ENCODE data around the gene KIAA1328. TPM values are rescaled to one million over a fixed set of nuclear protein-coding genes. Genes with fewer than 3 reads are reported as not detected.

The KIAA1328 gene
- total and polyA plus RNA-seq, 4 donors: 2.8 to 48.1 (median 7.0) TPM

DNA sequence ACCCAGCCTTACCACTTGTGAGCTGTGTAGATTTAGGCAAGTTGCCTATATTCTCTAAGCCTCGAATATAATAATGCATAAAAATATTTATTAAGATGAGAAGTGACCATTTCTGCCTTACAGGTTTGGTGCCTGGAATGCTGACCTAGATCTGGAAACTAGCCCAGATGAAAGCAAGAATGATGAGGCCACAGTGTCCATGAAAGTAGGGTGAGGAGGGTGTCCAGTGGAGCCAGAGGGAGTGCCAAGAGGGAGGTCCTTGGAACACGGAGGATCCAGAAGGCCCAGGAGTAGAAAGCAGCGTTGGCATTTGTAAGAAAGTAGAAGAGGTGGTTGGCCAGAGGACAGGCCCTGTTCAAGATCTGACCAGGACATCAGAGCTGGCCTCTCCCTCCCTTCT is 402.3 kb downstream of the KIAA1328 start:
- no peak overlapping the region for H3K4me3 ChIP-seq
- H3K36me3 ChIP-seq (ENCODE audit: control insufficient read depth in 4 of 4, insufficient read depth in 4 of 4, low read length in 4 of 4): peaks cover 0 to 3% (median 0%) of the 10 kb centered on the region in 4 donors
- ATAC-seq (ENCODE audit: insufficient read depth, low FRiP score) (no peak), DNase-seq (no peak)
- H3K9me3 ChIP-seq (ENCODE audit: control insufficient read depth in 4 of 4, insufficient read depth in 3 of 4, low read length in 3 of 4): no peaks in the 10 kb centered on the region
- TF ChIP-seq, protein P1, sequence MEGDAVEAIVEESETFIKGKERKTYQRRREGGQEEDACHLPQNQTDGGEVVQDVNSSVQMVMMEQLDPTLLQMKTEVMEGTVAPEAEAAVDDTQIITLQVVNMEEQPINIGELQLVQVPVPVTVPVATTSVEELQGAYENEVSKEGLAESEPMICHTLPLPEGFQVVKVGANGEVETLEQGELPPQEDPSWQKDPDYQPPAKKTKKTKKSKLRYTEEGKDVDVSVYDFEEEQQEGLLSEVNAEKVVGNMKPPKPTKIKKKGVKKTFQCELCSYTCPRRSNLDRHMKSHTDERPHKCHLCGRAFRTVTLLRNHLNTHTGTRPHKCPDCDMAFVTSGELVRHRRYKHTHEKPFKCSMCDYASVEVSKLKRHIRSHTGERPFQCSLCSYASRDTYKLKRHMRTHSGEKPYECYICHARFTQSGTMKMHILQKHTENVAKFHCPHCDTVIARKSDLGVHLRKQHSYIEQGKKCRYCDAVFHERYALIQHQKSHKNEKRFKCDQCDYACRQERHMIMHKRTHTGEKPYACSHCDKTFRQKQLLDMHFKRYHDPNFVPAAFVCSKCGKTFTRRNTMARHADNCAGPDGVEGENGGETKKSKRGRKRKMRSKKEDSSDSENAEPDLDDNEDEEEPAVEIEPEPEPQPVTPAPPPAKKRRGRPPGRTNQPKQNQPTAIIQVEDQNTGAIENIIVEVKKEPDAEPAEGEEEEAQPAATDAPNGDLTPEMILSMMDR (IDR thresholded peaks at IDR 0.05; ENCODE audit: control extremely low read depth, extremely low read depth): no peak
- no peaks in the 10 kb centered on the region for H3K27me3 ChIP-seq (ENCODE audit: control insufficient read depth in 3 of 3, insufficient read depth in 3 of 3, low read length in 2 of 3)
- H3K4me1 ChIP-seq (ENCODE audit: control insufficient read depth in 5 of 5, insufficient read depth in 5 of 5, low read length in 5 of 5): peaks cover 0 to 7% (median 0%) of the 10 kb centered on the region in 5 donors
- no peak overlapping the region for H3K27ac ChIP-seq (ENCODE audit: low read depth in 1 of 2, low read length in 1 of 2)
- H3K9ac ChIP-seq (ENCODE audit: insufficient read depth in 1 of 2, low read length in 2 of 2): no peak overlapping the region
- 59 to 77% methylated on average over 3 of the region's 3 CpGs for WGBS, 2 donors

DNA sequence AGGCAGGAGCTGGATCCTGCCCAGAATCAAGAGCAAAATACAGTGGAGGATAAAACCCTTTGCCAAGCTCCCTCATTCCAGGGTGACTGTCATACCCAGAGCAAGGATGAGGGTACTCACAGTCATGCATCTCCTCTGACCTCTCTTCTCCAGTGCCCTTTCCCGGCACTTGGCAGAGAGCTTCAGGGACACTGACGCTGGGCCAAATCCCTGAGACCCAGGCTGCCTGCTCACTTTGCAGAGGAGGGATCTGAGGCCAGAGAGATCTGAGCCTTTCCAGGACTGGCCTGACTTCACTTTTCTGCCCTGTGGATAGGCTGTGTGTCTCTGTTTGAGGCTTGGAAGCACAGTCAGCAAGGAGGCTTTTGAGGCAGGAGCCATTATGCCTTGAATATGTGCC is 406.7 kb downstream of the KIAA1328 start:
- Histone ChIP-seq H3K9me3 (ENCODE audit: control insufficient read depth in 4 of 4, insufficient read depth in 3 of 4, low read length in 3 of 4) (no peaks in the 10 kb centered on the region), H3K9ac (ENCODE audit: insufficient read depth in 1 of 2, low read length in 2 of 2) (no peak overlapping the region), H3K4me3 (no peak overlapping the region), H3K27ac (ENCODE audit: low read depth in 1 of 2, low read length in 1 of 2) (no peak overlapping the region), H3K36me3 (ENCODE audit: control insufficient read depth in 4 of 4, insufficient read depth in 4 of 4, low read length in 4 of 4) (peaks cover 0 to 3% (median 0%) of the 10 kb centered on the region in 4 donors), H3K4me1 (ENCODE audit: control insufficient read depth in 5 of 5, insufficient read depth in 5 of 5, low read length in 5 of 5) (peaks cover 0 to 7% (median 0%) of the 10 kb centered on the region in 5 donors), H3K27me3 (ENCODE audit: control insufficient read depth in 3 of 3, insufficient read depth in 3 of 3, low read length in 2 of 3) (no peaks in the 10 kb centered on the region)
- no peak for DNase-seq
- ATAC-seq (ENCODE audit: insufficient read depth, low FRiP score): no peak
- WGBS, 2 donors: 94 to 95% methylated on average over 2 of the region's 2 CpGs
- TF ChIP-seq, protein P1 (IDR thresholded peaks at IDR 0.05; ENCODE audit: control extremely low read depth, extremely low read depth): no peak

GRCh38 chr18:37238282-37239108 is 409.6 kb downstream of the KIAA1328 start:
- 76 to 83% methylated on average over 6 of the region's 6 CpGs for WGBS, 2 donors
- Histone ChIP-seq H3K4me1 (ENCODE audit: control insufficient read depth in 5 of 5, insufficient read depth in 5 of 5, low read length in 5 of 5) (peaks cover 0 to 20% (median 0%) of the 10 kb centered on the region in 5 donors), H3K27me3 (ENCODE audit: control insufficient read depth in 3 of 3, insufficient read depth in 3 of 3, low read length in 2 of 3) (no peaks in the 10 kb centered on the region), H3K9ac (ENCODE audit: insufficient read depth in 1 of 2, low read length in 2 of 2) (no peak overlapping the region), H3K36me3 (ENCODE audit: control insufficient read depth in 4 of 4, insufficient read depth in 4 of 4, low read length in 4 of 4) (no peaks in the 10 kb centered on the region), H3K9me3 (ENCODE audit: control insufficient read depth in 4 of 4, insufficient read depth in 3 of 4, low read length in 3 of 4) (no peaks in the 10 kb centered on the region), H3K4me3 (no peak overlapping the region), H3K27ac (ENCODE audit: low read depth in 1 of 2, low read length in 1 of 2) (no peak overlapping the region)
- TF ChIP-seq, protein P1 (IDR thresholded peaks at IDR 0.05; ENCODE audit: control extremely low read depth, extremely low read depth): no peak
- DNase-seq (no peak), ATAC-seq (ENCODE audit: insufficient read depth, low FRiP score) (no peak)
